Measurements from ENCODE around the gene TESK2. TPM values are rescaled to one million over a fixed set of nuclear protein-coding genes. Genes with fewer than 3 reads are reported as not detected.
"Not testable (repeated sequence)": the region's sequence is repeated elsewhere in the genome, so short reads cannot be mapped to it uniquely, and the experiment has no call there.

The TESK2 gene
- total and polyA plus RNA-seq, 10 donors = 3.2 to 11.5 (median 7.7) TPM

- Histone ChIP-seq H3K36me3 (no peaks in the 10 kb centered on the region), H3K9me3 (no peaks in the 10 kb centered on the region), H3K4me1 (peaks cover 0 to 5% (median 0%) of the 10 kb centered on the region in 6 donors), H3K27me3 (replicated peaks in 1 of 7) (no peaks in the 10 kb centered on the region), H3K4me3 (no peak overlapping the region), H3K27ac (peak overlapping the region in 1 of 8 donors; percentile 11)
- WGBS, 5 donors = 63 to 77% (median 69%) methylated on average over 5 of the region's 5 CpGs
- intact Hi-C loops (cut with DNase I; ENCODE audit: low total_unique reads) = no loop called here
- TF ChIP-seq, protein P1, sequence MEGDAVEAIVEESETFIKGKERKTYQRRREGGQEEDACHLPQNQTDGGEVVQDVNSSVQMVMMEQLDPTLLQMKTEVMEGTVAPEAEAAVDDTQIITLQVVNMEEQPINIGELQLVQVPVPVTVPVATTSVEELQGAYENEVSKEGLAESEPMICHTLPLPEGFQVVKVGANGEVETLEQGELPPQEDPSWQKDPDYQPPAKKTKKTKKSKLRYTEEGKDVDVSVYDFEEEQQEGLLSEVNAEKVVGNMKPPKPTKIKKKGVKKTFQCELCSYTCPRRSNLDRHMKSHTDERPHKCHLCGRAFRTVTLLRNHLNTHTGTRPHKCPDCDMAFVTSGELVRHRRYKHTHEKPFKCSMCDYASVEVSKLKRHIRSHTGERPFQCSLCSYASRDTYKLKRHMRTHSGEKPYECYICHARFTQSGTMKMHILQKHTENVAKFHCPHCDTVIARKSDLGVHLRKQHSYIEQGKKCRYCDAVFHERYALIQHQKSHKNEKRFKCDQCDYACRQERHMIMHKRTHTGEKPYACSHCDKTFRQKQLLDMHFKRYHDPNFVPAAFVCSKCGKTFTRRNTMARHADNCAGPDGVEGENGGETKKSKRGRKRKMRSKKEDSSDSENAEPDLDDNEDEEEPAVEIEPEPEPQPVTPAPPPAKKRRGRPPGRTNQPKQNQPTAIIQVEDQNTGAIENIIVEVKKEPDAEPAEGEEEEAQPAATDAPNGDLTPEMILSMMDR (IDR thresholded peaks at IDR 0.05 in 8 of 11, conservative IDR thresholded peaks at IDR 0.05 in 3 of 11) = no peak
- TF ChIP-seq POLR2AphosphoS5 (IDR thresholded peaks at IDR 0.05) = no peak
- no peak for TF ChIP-seq POLR2A (IDR thresholded peaks at IDR 0.05)
- no peak for DNase-seq
Measured at GRCh38 chr1:45531873-45532272, 40.9 kb upstream of the TESK2 start.

- Histone ChIP-seq H3K4me1 (peaks cover 0 to 5% (median 0%) of the 10 kb centered on the region in 6 donors), H3K27me3 (replicated peaks in 1 of 7) (no peaks in the 10 kb centered on the region), H3K27ac (no peak overlapping the region), H3K4me3 (no peak overlapping the region), H3K9me3 (no peaks in the 10 kb centered on the region), H3K36me3 (no peaks in the 10 kb centered on the region)
- intact Hi-C loops (cut with DNase I; ENCODE audit: low total_unique reads) = no loop called here
- no peak for TF ChIP-seq POLR2AphosphoS5 (IDR thresholded peaks at IDR 0.05)
- TF ChIP-seq, protein P1 (IDR thresholded peaks at IDR 0.05 in 8 of 11, conservative IDR thresholded peaks at IDR 0.05 in 3 of 11) = no peak
- no peak for TF ChIP-seq POLR2A (IDR thresholded peaks at IDR 0.05)
- DNase-seq = no peak
- WGBS, 5 donors = 94 to 98% (median 96%) methylated on average over 11 of the region's 11 CpGs
Measured at GRCh38 chr1:45530632-45531135, 39.7 kb upstream of the TESK2 start.

GRCh38 chr1:45526135-45526644 lies 35.2 kb upstream of the TESK2 start:
- DNase-seq = no peak
- H3K27me3 ChIP-seq (replicated peaks in 1 of 7) = no peaks in the 10 kb centered on the region
- TF ChIP-seq, protein P1 (IDR thresholded peaks at IDR 0.05 in 8 of 11, conservative IDR thresholded peaks at IDR 0.05 in 3 of 11) = no peak
- TF ChIP-seq POLR2AphosphoS5 (IDR thresholded peaks at IDR 0.05) (no peak), POLR2A (IDR thresholded peaks at IDR 0.05) (no peak)
- no peaks in the 10 kb centered on the region for H3K9me3 ChIP-seq
- WGBS, 5 donors = 85 to 100% (median 94%) methylated on average over 1 of the region's 1 CpG
- no peak overlapping the region for H3K4me3 ChIP-seq
- peaks cover 0 to 10% (median 6%) of the 10 kb centered on the region in 6 donors for H3K4me1 ChIP-seq
- H3K36me3 ChIP-seq = no peaks in the 10 kb centered on the region
- no peak overlapping the region for H3K27ac ChIP-seq
- intact Hi-C loops (cut with DNase I; ENCODE audit: low total_unique reads) = no loop called here

DNA sequence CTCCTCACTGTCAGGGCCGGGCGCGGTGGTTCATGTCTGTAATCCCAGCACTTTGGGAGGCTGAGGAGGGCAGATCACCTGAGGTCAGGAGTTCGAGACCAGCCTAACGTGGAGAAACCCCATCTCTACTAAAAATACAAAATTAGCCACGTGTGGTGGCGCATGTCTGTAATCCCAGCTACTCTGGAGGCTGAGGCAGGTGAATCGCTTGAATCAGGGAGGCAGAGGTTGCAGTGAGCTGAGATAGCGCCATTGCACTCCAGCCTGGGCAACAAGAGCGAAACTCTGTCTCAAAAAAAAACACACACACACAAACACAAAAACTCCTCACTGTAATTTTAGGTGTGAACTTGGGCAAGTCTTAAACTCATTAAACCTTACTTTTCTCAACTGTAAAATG lies 33.0 kb upstream of the TESK2 start:
- H3K36me3 ChIP-seq; H3K4me3 ChIP-seq; H3K27me3 ChIP-seq (replicated peaks in 1 of 7); intact Hi-C loops (cut with DNase I; ENCODE audit: low total_unique reads); H3K27ac ChIP-seq; H3K9me3 ChIP-seq: not testable (repeated sequence)
- WGBS, 5 donors = 87 to 90% (median 89%) methylated on average over 10 of the region's 10 CpGs
- DNase-seq = peak; percentile 32
- H3K4me1 ChIP-seq = peaks cover 10 to 31% (median 18%) of the 10 kb centered on the region in 6 donors

GRCh38 chr1:45523516-45523915 lies 32.6 kb upstream of the TESK2 start:
- H3K9me3 ChIP-seq; H3K4me3 ChIP-seq; DNase-seq; H3K27ac ChIP-seq; intact Hi-C loops (cut with DNase I; ENCODE audit: low total_unique reads); H3K36me3 ChIP-seq; H3K27me3 ChIP-seq (replicated peaks in 1 of 7): not testable (repeated sequence)
- WGBS, 5 donors = 33 to 53% (median 48%) methylated on average over 2 of the region's 2 CpGs
- peaks cover 14 to 35% (median 22%) of the 10 kb centered on the region in 6 donors for H3K4me1 ChIP-seq
